HepG2 (cell line): ENCODE measurements around the gene NKD1. TPM values are rescaled to one million over a fixed set of nuclear protein-coding genes. Genes with fewer than 3 reads are reported as not detected.

ENCODE experiments used
- ARNTL ChIP-seq: sonication (generic); formaldehyde crosslinking; IDR thresholded peaks from 2 replicates; pipeline ENCODE4 v1.4.0; 2020; ENCODE audit warnings: mild to moderate bottlenecking, missing genetic modification reagents
- ATF7 ChIP-seq, 2 experiments: fragments of 450-650 bp in 1 of 2; sonication (generic) in 1 of 2; formaldehyde crosslinking in 1 of 2; IDR thresholded peaks; 2 replicates each; pipeline versions ENCODE4 v1.4.0 to v1.6.1; 2016 to 2020; ENCODE audit warnings: antibody characterized with exemption in 1 of 2, mild to moderate bottlenecking in 1 of 2, missing genetic modification reagents in 1 of 2
- ELF1 ChIP-seq: sonication (generic); formaldehyde crosslinking; IDR thresholded peaks from 2 replicates; pipeline ENCODE4 v1.4.0; 2020; ENCODE audit warnings: missing genetic modification reagents
- EP300 ChIP-seq, 3 experiments: sonication (generic) in 1 of 3; formaldehyde crosslinking in 1 of 3; IDR thresholded peaks; 2 replicates each; pipeline versions ENCODE4 v1.5.1 to v1.6.1; 2011 to 2020; ENCODE audit warnings: low read depth in 2 of 3, low read length in 2 of 3, borderline replicate concordance in 1 of 3, improper control_type of control experiment in 1 of 3, mild to moderate bottlenecking in 1 of 3, missing genetic modification reagents in 1 of 3, moderate library complexity in 1 of 3
- FOXA3 ChIP-seq: IDR thresholded peaks from 2 replicates; pipeline ENCODE4 v1.6.1; 2016; ENCODE audit warnings: missing genetic modification reagents, missing compliant biosample characterization
- HDAC2 ChIP-seq: sonication (generic); formaldehyde crosslinking; IDR thresholded peaks from 2 replicates; pipeline ENCODE4 v1.4.0; 2020; ENCODE audit warnings: missing genetic modification reagents
- HNF4G ChIP-seq, 2 experiments: sonication (generic) in 1 of 2; formaldehyde crosslinking in 1 of 2; IDR thresholded peaks; 2 replicates each; pipeline versions ENCODE4 v1.4.0 to v1.6.1; 2011 to 2020; ENCODE audit warnings: borderline replicate concordance in 2 of 2, low read depth in 2 of 2, mild to moderate bottlenecking in 2 of 2, low read length in 1 of 2, missing genetic modification reagents in 1 of 2, moderate library complexity in 1 of 2
- HOXA3 ChIP-seq: sonication (generic); formaldehyde crosslinking; IDR thresholded peaks from 2 replicates; pipeline ENCODE4 v1.5.0; 2020; ENCODE audit warnings: missing genetic modification reagents
- MEIS2 ChIP-seq: sonication (generic); formaldehyde crosslinking; IDR thresholded peaks from 2 replicates; pipeline ENCODE4 v1.9.0; 2021; ENCODE audit warnings: mild to moderate bottlenecking, missing genetic modification reagents
- NCOA2 ChIP-seq: sonication (generic); formaldehyde crosslinking; IDR thresholded peaks from 2 replicates; pipeline ENCODE4 v1.8.0; 2022; ENCODE audit warnings: inconsistent platforms
- SOX6 ChIP-seq, 2 experiments: fragments of 450-650 bp in 1 of 2; sonication (generic) in 1 of 2; formaldehyde crosslinking in 1 of 2; IDR thresholded peaks; 2 replicates each; pipeline versions ENCODE4 v1.4.0 to v1.6.1; 2017 to 2020; ENCODE audit warnings: antibody characterized with exemption in 1 of 2, mild to moderate bottlenecking in 1 of 2, missing genetic modification reagents in 1 of 2
- TBX3 ChIP-seq: fragments of 450-650 bp; IDR thresholded peaks from 2 replicates; pipeline ENCODE4 v1.6.1; 2017; ENCODE audit warnings: antibody characterized with exemption, mild to moderate bottlenecking, inconsistent platforms, borderline replicate concordance
- TFAP4 ChIP-seq: sonication (generic); IDR thresholded peaks from 2 replicates; pipeline ENCODE4 v1.6.1; 2016; ENCODE audit warnings: low read depth, borderline replicate concordance
- ZBTB2 ChIP-seq: sonication (generic); formaldehyde crosslinking; IDR thresholded peaks from 2 replicates; pipeline ENCODE4 v1.8.0; 2022; ENCODE audit warnings: low read depth, missing genetic modification reagents
- ZBTB7B ChIP-seq: sonication (generic); formaldehyde crosslinking; IDR thresholded peaks from 2 replicates; pipeline ENCODE4 v1.4.0; 2020; ENCODE audit warnings: missing genetic modification reagents
- ZKSCAN8 ChIP-seq: IDR thresholded peaks from 2 replicates; pipeline ENCODE4 v1.6.1; 2016; ENCODE audit warnings: borderline replicate concordance, missing genetic modification reagents, missing compliant biosample characterization
- ZNF501 ChIP-seq: sonication (generic); formaldehyde crosslinking; IDR thresholded peaks from 2 replicates; pipeline ENCODE4 v1.5.1; 2020; ENCODE audit warnings: mild to moderate bottlenecking, moderate library complexity, missing genetic modification reagents
- ZNF567 ChIP-seq: sonication (generic); formaldehyde crosslinking; IDR thresholded peaks from 2 replicates; pipeline ENCODE4 v1.8.1; 2023; ENCODE audit warnings: mild to moderate bottlenecking, missing genetic modification reagents, borderline replicate concordance
- ZNF691 ChIP-seq: sonication (generic); formaldehyde crosslinking; IDR thresholded peaks from 2 replicates; pipeline ENCODE4 v1.4.0; 2020; ENCODE audit warnings: missing genetic modification reagents, low read depth, mild to moderate bottlenecking, borderline replicate concordance
- ZSCAN30 ChIP-seq: sonication (generic); formaldehyde crosslinking; IDR thresholded peaks from 2 replicates; pipeline ENCODE4 v1.5.0; 2020; ENCODE audit warnings: mild to moderate bottlenecking, missing genetic modification reagents
- polyA plus RNA-seq, 8 experiments: library from polyadenylated mRNA; depleted of rRNA in 3 of 8; stranded (reverse) in 7 of 8; unstranded in 1 of 8; fragments of >200 nt; fragmentation: Illumina TruSeq in 4 of 8; extraction: Trizol in 4 of 8; gene quantifications; 2 replicates each; pipeline versions ENCODE4 v1.2.1 to v1.2.3, GENCODE V29; 2011 to 2016; ENCODE audit warnings: low read depth in 4 of 8, missing spikeins in 1 of 8, mixed read lengths in 1 of 8; ENCODE audit not compliant: insufficient read depth in 1 of 8
- total RNA-seq, 5 experiments: library from RNA; depleted of rRNA; stranded (reverse); fragments of >200 nt; fragmentation: Illumina TruSeq; extraction: Trizol; gene quantifications; 2 replicates each; pipeline ENCODE4 v1.2.3, GENCODE V29; 2016; ENCODE audit warnings: low read depth in 1 of 5
- TF ChIP-seq, protein P1 (sequence below): sonication (generic); formaldehyde crosslinking; IDR thresholded peaks from 2 replicates; pipeline ENCODE4 v1.9.0; 2022; ENCODE audit warnings: low read depth, missing genetic modification reagents
- TF ChIP-seq, protein P2 (sequence below): sonication (generic); formaldehyde crosslinking; IDR thresholded peaks from 2 replicates; pipeline ENCODE4 v1.4.0; 2020; ENCODE audit warnings: missing genetic modification reagents

NKD1 gene
- total and polyA plus RNA-seq, 2 of the 13 experiments (the other 11 are each of a cell fraction or from before 2014, with no cell fraction given) = 70.4 to 121 TPM

DNA sequence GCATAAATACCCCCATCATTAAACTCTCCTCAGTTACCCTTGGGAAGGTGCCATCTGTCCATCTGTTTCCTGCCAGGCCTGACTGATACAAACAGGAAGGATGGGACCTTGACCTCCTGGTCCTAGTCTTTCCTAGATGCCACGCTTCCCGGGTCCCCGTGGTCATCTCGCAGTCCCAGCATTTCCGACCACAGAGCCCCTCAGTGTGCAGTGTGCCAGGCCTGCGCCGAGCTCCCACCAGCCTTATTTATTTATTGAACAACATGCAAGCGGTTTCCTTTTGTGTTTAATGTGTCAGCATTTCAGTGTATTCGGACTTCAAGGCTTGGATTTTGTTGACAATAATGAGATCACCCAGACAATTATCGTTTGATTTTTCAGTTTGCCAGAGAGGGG, 45.6 kb upstream of the NKD1 start (continued):
- TF ChIP-seq ELF1 (CRISPR knock-in tag) = 0 out of 2 replicates have a peak, but pooled peaks have one; percentile 19
- peak; percentile 82 for TF ChIP-seq NCOA2 (CRISPR knock-in tag)
- TF ChIP-seq HOXA3 (CRISPR knock-in tag) = peak; percentile 51; the same call in 1 of the 2 replicates
- TF ChIP-seq ZKSCAN8 (CRISPR knock-in tag) = peak; percentile 37; the same call in 1 of the 2 replicates
- TF ChIP-seq ARNTL (CRISPR knock-in tag) = 0 out of 2 replicates have a peak, but pooled peaks have one; percentile 25
- TF ChIP-seq, protein P1, sequence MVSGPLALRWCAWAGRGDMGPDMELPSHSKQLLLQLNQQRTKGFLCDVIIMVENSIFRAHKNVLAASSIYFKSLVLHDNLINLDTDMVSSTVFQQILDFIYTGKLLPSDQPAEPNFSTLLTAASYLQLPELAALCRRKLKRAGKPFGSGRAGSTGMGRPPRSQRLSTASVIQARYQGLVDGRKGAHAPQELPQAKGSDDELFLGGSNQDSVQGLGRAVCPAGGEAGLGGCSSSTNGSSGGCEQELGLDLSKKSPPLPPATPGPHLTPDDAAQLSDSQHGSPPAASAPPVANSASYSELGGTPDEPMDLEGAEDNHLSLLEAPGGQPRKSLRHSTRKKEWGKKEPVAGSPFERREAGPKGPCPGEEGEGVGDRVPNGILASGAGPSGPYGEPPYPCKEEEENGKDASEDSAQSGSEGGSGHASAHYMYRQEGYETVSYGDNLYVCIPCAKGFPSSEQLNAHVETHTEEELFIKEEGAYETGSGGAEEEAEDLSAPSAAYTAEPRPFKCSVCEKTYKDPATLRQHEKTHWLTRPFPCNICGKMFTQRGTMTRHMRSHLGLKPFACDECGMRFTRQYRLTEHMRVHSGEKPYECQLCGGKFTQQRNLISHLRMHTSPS (CRISPR knock-in tag) = peak; percentile 99
- TF ChIP-seq FOXA3 (CRISPR knock-in tag) = peak; percentile 83
- TF ChIP-seq MEIS2 (CRISPR knock-in tag) = peak; percentile 47; the same call in 1 of the 2 replicates
- TF ChIP-seq ZBTB2 (CRISPR knock-in tag) = no peak
- peak; percentile 21; the same call in 1 of the 2 replicates for TF ChIP-seq TBX3
- TF ChIP-seq, protein P2, sequence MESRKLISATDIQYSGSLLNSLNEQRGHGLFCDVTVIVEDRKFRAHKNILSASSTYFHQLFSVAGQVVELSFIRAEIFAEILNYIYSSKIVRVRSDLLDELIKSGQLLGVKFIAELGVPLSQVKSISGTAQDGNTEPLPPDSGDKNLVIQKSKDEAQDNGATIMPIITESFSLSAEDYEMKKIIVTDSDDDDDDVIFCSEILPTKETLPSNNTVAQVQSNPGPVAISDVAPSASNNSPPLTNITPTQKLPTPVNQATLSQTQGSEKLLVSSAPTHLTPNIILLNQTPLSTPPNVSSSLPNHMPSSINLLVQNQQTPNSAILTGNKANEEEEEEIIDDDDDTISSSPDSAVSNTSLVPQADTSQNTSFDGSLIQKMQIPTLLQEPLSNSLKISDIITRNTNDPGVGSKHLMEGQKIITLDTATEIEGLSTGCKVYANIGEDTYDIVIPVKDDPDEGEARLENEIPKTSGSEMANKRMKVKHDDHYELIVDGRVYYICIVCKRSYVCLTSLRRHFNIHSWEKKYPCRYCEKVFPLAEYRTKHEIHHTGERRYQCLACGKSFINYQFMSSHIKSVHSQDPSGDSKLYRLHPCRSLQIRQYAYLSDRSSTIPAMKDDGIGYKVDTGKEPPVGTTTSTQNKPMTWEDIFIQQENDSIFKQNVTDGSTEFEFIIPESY = no peak
- peak; percentile 78; the same call in 1 of the 2 replicates for TF ChIP-seq TFAP4
- no peak for TF ChIP-seq ATF7 (IDR thresholded peaks at IDR 0.05)
- peak; percentile 64; the same call in 1 of the 2 replicates for TF ChIP-seq ATF7 (CRISPR knock-in tag; IDR thresholded peaks at IDR 0.05)
- TF ChIP-seq ZNF691 = no peak
- peak in 1 of 2 experiments; percentile 79; a peak in 2 of 4 replicates for TF ChIP-seq EP300 (IDR thresholded peaks at IDR 0.05; ENCODE audit: low read depth in 2 of 2, low read length in 2 of 2)
- peak; percentile 82 for TF ChIP-seq EP300 (CRISPR knock-in tag; IDR thresholded peaks at IDR 0.05; ENCODE audit: borderline replicate concordance)
- no peak for TF ChIP-seq ZSCAN30 (CRISPR knock-in tag)
- TF ChIP-seq HNF4G (IDR thresholded peaks at IDR 0.05; ENCODE audit: borderline replicate concordance, low read depth, low read length) = 0 out of 2 replicates have a peak, but pooled peaks have one; percentile 6
- TF ChIP-seq HNF4G (CRISPR knock-in tag; IDR thresholded peaks at IDR 0.05; ENCODE audit: borderline replicate concordance, low read depth) = no peak; the same call in 1 of the 2 replicates
- TF ChIP-seq ZNF567 (CRISPR knock-in tag) = no peak
- peak; percentile 65 for TF ChIP-seq HDAC2
- no peak for TF ChIP-seq ZNF501
- no peak for TF ChIP-seq SOX6 (IDR thresholded peaks at IDR 0.05)
- TF ChIP-seq SOX6 (CRISPR knock-in tag; IDR thresholded peaks at IDR 0.05) = peak; percentile 57
- peak; percentile 66; the same call in 1 of the 2 replicates for TF ChIP-seq ZBTB7B
